K562 (cell line): ENCODE data around the gene PMFBP1. TPM values are rescaled to one million over a fixed set of nuclear protein-coding genes. Genes with fewer than 3 reads are reported as not detected.
A peak's percentile ranks its signal among the peaks of the same experiment; 100 is the strongest.

ENCODE experiments used
- CBX8 ChIP-seq: fragments of 200-600 bp; sonication (generic); IDR thresholded peaks from 2 replicates; pipeline ENCODE4 v1.6.1; 2012; ENCODE audit warnings: borderline replicate concordance, mixed run types, low read depth, mild to moderate bottlenecking, moderate library complexity, mixed read lengths, low read length, control low read depth, inconsistent platforms; ENCODE audit not compliant: poor library complexity, severe bottlenecking; ENCODE audit errors: extremely low read depth
- FOXA3 ChIP-seq, 2 experiments: fragments of 450-650 bp in 1 of 2; sonication (generic) in 1 of 2; formaldehyde crosslinking; IDR thresholded peaks in 1 of 2; conservative IDR thresholded peaks in 1 of 2; 2 replicates each; pipeline versions ENCODE4 v1.4.0 to v1.8.0; 2020 to 2022; ENCODE audit warnings: mild to moderate bottlenecking in 2 of 2, missing genetic modification reagents in 1 of 2
- GABPB1 ChIP-seq: sonication (generic); formaldehyde crosslinking; IDR thresholded peaks from 2 replicates; pipeline ENCODE4 v1.8.0; 2022; ENCODE audit warnings: mild to moderate bottlenecking, missing genetic modification reagents
- PKNOX1 ChIP-seq: fragments of 450-650 bp; IDR thresholded peaks from 2 replicates; pipeline ENCODE4 v1.6.1; 2016
- POLR3G ChIP-seq: IDR thresholded peaks from 2 replicates; pipeline ENCODE4 v1.6.1; 2011; ENCODE audit not compliant: insufficient read length, insufficient replicate concordance; ENCODE audit errors: extremely low read depth
- SMC3 ChIP-seq: conservative IDR thresholded peaks from 2 replicates; pipeline ENCODE4 v1.6.1; 2011; ENCODE audit warnings: low read depth, low read length, improper control_type of control experiment; ENCODE audit not compliant: insufficient read depth
- ZNF224 ChIP-seq: sonication (generic); formaldehyde crosslinking; IDR thresholded peaks from 2 replicates; pipeline ENCODE4 v1.8.0; 2022; ENCODE audit warnings: mild to moderate bottlenecking, missing genetic modification reagents
- ZNF280B ChIP-seq: fragments of 250-450 bp; sonication (Bioruptor Pico); IDR thresholded peaks from 2 replicates; pipeline ENCODE4 v1.5.1; 2021; ENCODE audit warnings: mild to moderate bottlenecking
- ZZZ3 ChIP-seq: fragments of 450-650 bp; IDR thresholded peaks from 2 replicates; pipeline ENCODE4 v1.6.1; 2016; ENCODE audit warnings: antibody characterized with exemption, mild to moderate bottlenecking, moderate library complexity
- polyA plus RNA-seq, 8 experiments: library from polyadenylated mRNA; depleted of rRNA in 4 of 8; stranded (reverse) in 5 of 8; unstranded in 3 of 8; fragments of >200 nt; fragmentation: Nextera tagmentation in 2 of 8; fragmentation: Illumina TruSeq in 1 of 8; extraction: Ambion mirVana in 2 of 8; extraction: Trizol in 1 of 8; gene quantifications; 2 replicates each; pipeline versions ENCODE4 v1.2.1 to v1.2.3, GENCODE V29; 2011 to 2014; ENCODE audit warnings: inconsistent platforms in 1 of 8, missing spikeins in 1 of 8
- total RNA-seq, 7 experiments: library from RNA; depleted of rRNA in 6 of 7; stranded (reverse); fragments of >200 nt in 6 of 7; fragmentation: Illumina TruSeq in 2 of 7; extraction: Trizol in 2 of 7; gene quantifications; 2 replicates each; pipeline versions ENCODE4 v1.2.1 to v1.2.3, GENCODE V29; 2011 to 2021; ENCODE audit warnings: low replicate concordance in 1 of 7
- TF ChIP-seq, protein P1 (sequence below): fragments of 250-450 bp; sonication (Bioruptor Pico); IDR thresholded peaks from 2 replicates; pipeline ENCODE4 v1.4.0; 2020; ENCODE audit warnings: mild to moderate bottlenecking, moderate library complexity
- TF ChIP-seq, protein P2 (sequence below): fragments of 450-650 bp; formaldehyde crosslinking; conservative IDR thresholded peaks from 2 replicates; pipeline ENCODE4 v1.4.0; 2022; ENCODE audit warnings: mild to moderate bottlenecking, missing genetic modification characterization

PMFBP1 gene
- total and polyA plus RNA-seq, 9 of the 15 experiments (the other 6 are each of a cell fraction or from before 2014, with no cell fraction given) = 0.13 to 0.91 (median 0.47) TPM

DNA sequence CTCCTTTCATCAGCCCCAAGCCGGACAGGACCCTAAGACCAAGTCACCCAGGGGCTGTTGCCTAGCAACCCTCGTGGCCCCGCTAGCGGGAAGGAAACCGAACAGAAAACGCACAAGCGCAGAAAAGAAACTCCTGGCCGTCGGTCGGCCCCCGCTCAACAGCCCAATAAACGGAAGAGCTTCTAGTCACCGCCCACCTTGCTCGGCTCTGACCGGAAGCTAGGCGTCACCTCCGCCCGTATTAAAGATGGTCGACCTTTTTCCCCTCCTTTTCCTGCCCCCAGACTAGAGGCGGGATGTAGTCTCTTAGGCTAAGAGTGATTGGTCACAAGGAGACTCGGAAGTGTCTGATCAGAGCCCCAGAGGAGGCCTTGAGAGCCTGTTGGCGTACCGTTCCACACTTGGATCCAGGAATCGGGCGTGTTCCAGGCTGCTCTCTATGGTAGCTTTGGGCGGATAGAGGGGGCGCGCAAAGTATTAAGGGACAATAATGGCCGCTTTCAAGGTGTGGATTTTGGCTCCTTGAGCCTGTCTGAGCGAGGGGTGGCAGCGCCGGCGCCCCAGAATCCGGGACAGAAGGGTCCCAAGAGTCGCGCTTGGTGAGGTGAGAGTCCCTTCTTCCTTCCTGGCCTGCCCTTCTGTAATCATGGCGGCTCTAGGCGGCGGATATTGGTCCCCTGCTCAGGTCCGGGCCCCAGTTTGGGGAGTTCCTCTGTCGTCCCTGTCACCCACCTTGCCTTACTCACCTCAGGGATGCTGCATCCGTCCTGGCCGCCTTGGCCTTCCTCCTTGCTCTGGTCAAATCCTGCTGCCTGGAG lies 78.3 kb downstream of the PMFBP1 start, which contains the start of the genes DHX38 and TXNL4B (continued):
- peak; percentile 95 for TF ChIP-seq PKNOX1
- TF ChIP-seq ZZZ3 = no peak
- TF ChIP-seq CBX8 = no peak
- TF ChIP-seq, protein P1, sequence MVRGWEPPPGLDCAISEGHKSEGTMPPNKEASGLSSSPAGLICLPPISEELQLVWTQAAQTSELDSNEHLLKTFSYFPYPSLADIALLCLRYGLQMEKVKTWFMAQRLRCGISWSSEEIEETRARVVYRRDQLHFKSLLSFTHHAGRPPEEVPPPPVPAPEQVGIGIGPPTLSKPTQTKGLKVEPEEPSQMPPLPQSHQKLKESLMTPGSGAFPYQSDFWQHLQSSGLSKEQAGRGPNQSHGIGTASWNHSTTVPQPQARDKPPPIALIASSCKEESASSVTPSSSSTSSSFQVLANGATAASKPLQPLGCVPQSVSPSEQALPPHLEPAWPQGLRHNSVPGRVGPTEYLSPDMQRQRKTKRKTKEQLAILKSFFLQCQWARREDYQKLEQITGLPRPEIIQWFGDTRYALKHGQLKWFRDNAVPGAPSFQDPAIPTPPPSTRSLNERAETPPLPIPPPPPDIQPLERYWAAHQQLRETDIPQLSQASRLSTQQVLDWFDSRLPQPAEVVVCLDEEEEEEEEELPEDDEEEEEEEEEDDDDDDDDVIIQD = no peak
- TF ChIP-seq FOXA3 (CRISPR knock-in tag; conservative IDR thresholded peaks at IDR 0.05 in 1 of 2, IDR thresholded peaks at IDR 0.05 in 1 of 2) = no peak
- TF ChIP-seq ZNF224 (CRISPR knock-in tag) = no peak
- TF ChIP-seq, protein P2, sequence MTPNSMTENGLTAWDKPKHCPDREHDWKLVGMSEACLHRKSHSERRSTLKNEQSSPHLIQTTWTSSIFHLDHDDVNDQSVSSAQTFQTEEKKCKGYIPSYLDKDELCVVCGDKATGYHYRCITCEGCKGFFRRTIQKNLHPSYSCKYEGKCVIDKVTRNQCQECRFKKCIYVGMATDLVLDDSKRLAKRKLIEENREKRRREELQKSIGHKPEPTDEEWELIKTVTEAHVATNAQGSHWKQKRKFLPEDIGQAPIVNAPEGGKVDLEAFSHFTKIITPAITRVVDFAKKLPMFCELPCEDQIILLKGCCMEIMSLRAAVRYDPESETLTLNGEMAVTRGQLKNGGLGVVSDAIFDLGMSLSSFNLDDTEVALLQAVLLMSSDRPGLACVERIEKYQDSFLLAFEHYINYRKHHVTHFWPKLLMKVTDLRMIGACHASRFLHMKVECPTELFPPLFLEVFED (CRISPR knock-in tag) = 0 out of 2 replicates have a peak, but pooled peaks have one; percentile 53
- TF ChIP-seq SMC3 = no peak
- no peak for TF ChIP-seq ZNF280B (CRISPR knock-in tag)
- TF ChIP-seq GABPB1 = peak; percentile 92
- no peak for TF ChIP-seq POLR3G
